ENCODE measurements around the gene WDR83.

DNA sequence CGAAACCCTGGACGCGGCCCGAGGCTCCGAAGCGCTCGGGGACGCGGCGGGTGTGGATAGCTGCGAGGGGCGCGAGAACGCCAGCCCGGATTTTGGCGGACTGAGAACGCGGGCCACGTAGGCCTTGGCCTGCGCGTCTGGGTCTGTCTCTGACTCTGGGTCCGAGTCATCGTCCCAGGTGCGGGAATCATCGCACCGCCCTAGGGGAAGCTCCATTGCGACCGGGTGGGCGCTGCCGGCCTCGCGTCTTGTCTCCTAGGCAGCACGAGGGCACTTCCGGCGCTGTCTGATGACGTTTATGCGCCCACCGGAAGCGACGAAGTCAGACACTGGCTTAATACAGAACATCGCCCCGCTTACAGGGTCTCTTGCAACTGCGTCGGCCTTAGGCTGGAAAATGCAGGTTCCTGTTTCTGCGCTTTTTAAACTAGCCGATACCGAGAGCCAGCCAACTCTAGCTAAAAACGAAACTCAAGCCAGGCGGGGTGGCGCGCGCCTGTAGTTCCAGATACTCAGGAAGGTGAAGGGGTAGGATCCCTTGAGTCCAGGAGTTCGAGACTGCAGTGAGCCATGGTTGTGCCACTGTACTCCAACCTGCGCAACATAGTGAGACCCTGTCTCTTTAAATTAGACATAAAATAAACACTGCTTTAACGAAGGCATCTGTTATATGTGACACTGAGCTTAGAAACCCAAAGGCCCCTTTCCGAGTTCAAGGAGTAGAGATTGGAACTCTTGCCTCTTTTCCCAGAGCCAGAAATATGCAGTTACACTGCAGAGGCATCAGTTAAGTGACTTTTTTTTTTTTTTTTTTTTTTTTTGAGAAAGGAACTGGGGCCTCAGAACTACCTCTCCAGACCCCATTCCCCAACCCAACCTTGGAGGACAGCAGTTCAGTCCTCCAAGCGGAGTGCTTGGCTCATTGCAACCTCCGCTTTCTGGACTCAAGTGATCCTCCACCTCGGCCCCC is 30.0 kb downstream of the WDR83 start, which contains the start of gene FBXW9:
- no peak for TF ChIP-seq CTCF (IDR thresholded peaks at IDR 0.05; ENCODE audit: low read depth, low read length, missing input control)
- no peak for TF ChIP-seq JUND (IDR thresholded peaks at IDR 0.05)
- no peak for TF ChIP-seq TAF1 (conservative IDR thresholded peaks at IDR 0.05)
- peak; percentile 38 for TF ChIP-seq REST (IDR thresholded peaks at IDR 0.05)
- no peak for TF ChIP-seq RAD21 (IDR thresholded peaks at IDR 0.05)
- TF ChIP-seq MAX (IDR thresholded peaks at IDR 0.05): no peak
- no peak for TF ChIP-seq FOXA1 (IDR thresholded peaks at IDR 0.05)
- no peak for TF ChIP-seq ATF3 (IDR thresholded peaks at IDR 0.05)
- no peak for TF ChIP-seq HNF4G (IDR thresholded peaks at IDR 0.05)
